SK-N-SH (cell line): Measurements from ENCODE around the gene ATP11C. TPM values are rescaled to one million over a fixed set of nuclear protein-coding genes. Genes with fewer than 3 reads are reported as not detected.

Experiments
- CTCF ChIA-PET: fragments of 300-600, 350-600 bp; formaldehyde crosslinking; extraction: SDS; loops from one replicate; lab custom pipeline; 2021; lab: Yijun Ruan, JAX
- POLR2A ChIA-PET: fragments of 350-600 bp; sonication (Branson Sonifier 250); formaldehyde crosslinking; extraction: SDS; loops from one replicate; lab custom pipeline; 2020; ENCODE audit warnings: antibody characterized with exemption, inconsistent platforms; lab: Yijun Ruan, JAX
- DNase-seq: peaks from one replicate; pipeline ENCODE4 v3.0.0; 2012
- H2AFZ ChIP-seq: fragments of 200-600 bp; sonication (generic); 2 replicates; pipeline ENCODE4 v1.8.1; 2016; ENCODE audit warnings: antibody characterized with exemption, mild to moderate bottlenecking, low read depth
- H3F3A ChIP-seq: fragments of 200-600 bp; sonication (generic); replicated peaks from 2 replicates; pipeline ENCODE3; 2016; ENCODE audit warnings: antibody characterized with exemption, mild to moderate bottlenecking; ENCODE audit not compliant: insufficient read depth
- H3K27ac ChIP-seq, 2 experiments: fragments of 200-500 bp in 1 of 2; fragments of 200-600 bp in 1 of 2; sonication (Bioruptor generic) in 1 of 2; sonication (generic), shearing (Covaris generic) in 1 of 2; 2 replicates each; pipeline versions ENCODE4 v1.5.1 to v1.6.1; 2014 to 2016; ENCODE audit warnings: low read depth in 2 of 2, inconsistent platforms in 1 of 2, low read length in 1 of 2, mild to moderate bottlenecking in 1 of 2, mixed read lengths in 1 of 2
- H3K27me3 ChIP-seq: fragments of 200-600 bp; sonication (generic), shearing (Covaris generic); 2 replicates; pipeline ENCODE4 v1.6.1; 2016; ENCODE audit warnings: mixed run types; ENCODE audit not compliant: insufficient read depth
- H3K36me3 ChIP-seq, 2 experiments: fragments of 200-500 bp in 1 of 2; fragments of 200-600 bp in 1 of 2; sonication (Bioruptor generic) in 1 of 2; sonication (generic) in 1 of 2; replicated peaks in 1 of 2; 2 replicates each; pipeline versions ENCODE3 to v1.5.1; 2014 to 2016; ENCODE audit warnings: low read length in 1 of 2, mild to moderate bottlenecking in 1 of 2; ENCODE audit not compliant: insufficient read depth in 2 of 2, control insufficient read depth in 1 of 2
- H3K4me1 ChIP-seq, 2 experiments: fragments of 200-500 bp in 1 of 2; fragments of 200-600 bp in 1 of 2; sonication (Bioruptor generic) in 1 of 2; sonication (generic), shearing (Covaris generic) in 1 of 2; 2 replicates each; pipeline versions ENCODE4 v1.5.1 to v1.6.1; 2014 to 2016; ENCODE audit warnings: low read depth in 1 of 2, low read length in 1 of 2, mixed run types in 1 of 2; ENCODE audit not compliant: insufficient read depth in 2 of 2, control insufficient read depth in 1 of 2
- H3K4me2 ChIP-seq: fragments of 200-600 bp; sonication (generic), shearing (Covaris generic); 2 replicates; pipeline ENCODE4 v1.6.1; 2017; ENCODE audit warnings: mixed run types
- H3K4me3 ChIP-seq, 2 experiments: fragments of 200-500 bp in 1 of 2; fragments of 200-600 bp in 1 of 2; sonication (Bioruptor generic) in 1 of 2; sonication (generic), shearing (Covaris generic) in 1 of 2; 2 replicates each; pipeline versions ENCODE4 v1.5.1 to v1.8.1; 2014 to 2016; ENCODE audit warnings: low read depth in 2 of 2, inconsistent platforms in 1 of 2, low read length in 1 of 2, mild to moderate bottlenecking in 1 of 2, mixed read lengths in 1 of 2, moderate library complexity in 1 of 2
- H3K79me2 ChIP-seq: fragments of 200-600 bp; sonication (generic); 2 replicates; pipeline ENCODE4 v1.8.1; 2017; ENCODE audit warnings: mild to moderate bottlenecking; ENCODE audit not compliant: insufficient read depth
- H3K9ac ChIP-seq: fragments of 200-600 bp; sonication (generic); 2 replicates; pipeline ENCODE4 v1.6.1; 2017; ENCODE audit warnings: mixed run types
- H3K9me2 ChIP-seq: fragments of 200-600 bp; sonication (generic); 2 replicates; pipeline ENCODE4 v1.6.1; 2017; ENCODE audit warnings: mixed run types
- H3K9me3 ChIP-seq: fragments of 200-600 bp; sonication (generic); 2 replicates; pipeline ENCODE4 v1.6.1; 2017; ENCODE audit warnings: mixed run types, mild to moderate bottlenecking, moderate library complexity
- H4K20me1 ChIP-seq: fragments of 200-600 bp; sonication (generic); 2 replicates; pipeline ENCODE4 v1.6.1; 2017; ENCODE audit warnings: mild to moderate bottlenecking, mixed run types; ENCODE audit not compliant: insufficient read depth
- ELF1 ChIP-seq: IDR thresholded peaks from 2 replicates; pipeline ENCODE4 v1.4.0; 2012
- EZH2phosphoT487 ChIP-seq: fragments of 200-600 bp; sonication (generic); IDR thresholded peaks from 2 replicates; pipeline ENCODE4 v1.6.1; 2017; ENCODE audit warnings: low read depth, mixed run types, mild to moderate bottlenecking, antibody characterized with exemption, moderate library complexity, borderline replicate concordance
- FOSL2 ChIP-seq: IDR thresholded peaks from 2 replicates; pipeline ENCODE4 v1.4.0; 2012; ENCODE audit warnings: low read depth, mild to moderate bottlenecking, moderate library complexity, borderline replicate concordance
- FOXM1 ChIP-seq: IDR thresholded peaks from 2 replicates; pipeline ENCODE4 v1.4.0; 2012; ENCODE audit warnings: low read depth, mild to moderate bottlenecking
- GABPA ChIP-seq: IDR thresholded peaks from 2 replicates; pipeline ENCODE4 v1.4.0; 2012; ENCODE audit warnings: low read depth, mild to moderate bottlenecking
- GATA2 ChIP-seq: sonication (generic); formaldehyde crosslinking; IDR thresholded peaks from 2 replicates; pipeline ENCODE4 v1.5.0; 2020; ENCODE audit warnings: mild to moderate bottlenecking, missing genetic modification reagents
- JUND ChIP-seq: IDR thresholded peaks from 2 replicates; pipeline ENCODE4 v1.4.0; 2012
- MEF2A ChIP-seq: IDR thresholded peaks from 2 replicates; pipeline ENCODE4 v1.4.0; 2012; ENCODE audit warnings: low read depth, borderline replicate concordance
- MXI1 ChIP-seq: IDR thresholded peaks from 2 replicates; pipeline ENCODE4 v1.6.1; 2012; ENCODE audit warnings: mild to moderate bottlenecking, low read depth, low read length, improper control_type of control experiment
- PBX3 ChIP-seq: IDR thresholded peaks from 2 replicates; pipeline ENCODE4; 2012
- POLR2AphosphoS5 ChIP-seq: IDR thresholded peaks from 2 replicates; pipeline ENCODE4 v1.6.1; 2012; ENCODE audit warnings: low read depth, low read length
- RCOR1 ChIP-seq: fragments of 150-350 bp; IDR thresholded peaks from 2 replicates; pipeline ENCODE4 v1.6.1; 2017; ENCODE audit warnings: antibody characterized with exemption, low read length
- RXRA ChIP-seq: IDR thresholded peaks from 2 replicates; pipeline ENCODE4 v1.4.0; 2012; ENCODE audit warnings: low read depth, mild to moderate bottlenecking, borderline replicate concordance
- TAF1 ChIP-seq: IDR thresholded peaks from 2 replicates; pipeline ENCODE4 v1.6.1; 2012; ENCODE audit warnings: low read depth, mild to moderate bottlenecking, low read length, moderate library complexity, borderline replicate concordance
- TCF12 ChIP-seq: IDR thresholded peaks from 2 replicates; pipeline ENCODE4 v1.4.0; 2012
- TEAD4 ChIP-seq: IDR thresholded peaks from 2 replicates; pipeline ENCODE4 v1.4.0; 2012; ENCODE audit warnings: mild to moderate bottlenecking, borderline replicate concordance; ENCODE audit not compliant: insufficient read depth
- YY1 ChIP-seq: IDR thresholded peaks from 2 replicates; pipeline ENCODE4 v1.4.0; 2012; ENCODE audit warnings: low read depth, mild to moderate bottlenecking
- ZBTB33 ChIP-seq: IDR thresholded peaks from 2 replicates; pipeline ENCODE4 v1.4.0; 2012; ENCODE audit warnings: low read depth, borderline replicate concordance
- WGBS: methylation state at CpG from one replicate; pipeline ENCODE4 v1.1.6; 2017; ENCODE audit warnings: low lambda C conversion rate; 5-methylcytosine and 5-hydroxymethylcytosine counted together
- polyA plus RNA-seq, 3 experiments: library from polyadenylated mRNA; depleted of rRNA; stranded (reverse); fragments of >200 nt; gene quantifications; 2 replicates each; pipeline ENCODE4 v1.2.3, GENCODE V29; 2012
- TF ChIP-seq, protein P1 (sequence below): fragments of 150-350 bp; IDR thresholded peaks from 2 replicates; pipeline ENCODE4 v1.6.1; 2016; ENCODE audit warnings: mild to moderate bottlenecking, low read depth, low read length

ATP11C gene
- polyA plus RNA-seq, 1 of the 3 experiments (the other 2 are of a cell fraction): 18.5 TPM

GRCh38 chrX:139930916-139931645, 1.8 kb downstream of the ATP11C start (continued):
- TF ChIP-seq ZBTB33 (no peak), RCOR1 (no peak), JUND (no peak), GATA2 (CRISPR knock-in tag) (no peak), RXRA (no peak), MEF2A (no peak), POLR2AphosphoS5 (no peak)

DNA sequence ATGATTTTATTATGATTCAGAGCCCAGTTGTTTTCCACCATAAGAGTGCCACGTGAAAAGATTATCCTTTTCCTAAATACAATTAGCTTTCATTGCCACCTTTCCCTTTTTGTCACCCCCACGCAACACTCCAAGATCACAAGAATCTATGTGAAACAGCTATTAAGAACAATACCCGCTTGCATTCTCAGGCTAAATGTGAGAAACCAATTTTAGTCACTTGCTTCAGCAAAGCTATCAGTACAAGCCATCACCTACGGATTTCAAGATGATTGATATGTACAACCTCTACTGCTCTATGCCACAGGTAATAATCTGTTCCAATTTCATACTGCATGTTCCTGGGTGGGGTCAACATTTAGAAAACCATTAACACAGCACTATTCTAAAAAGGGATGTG, 2.5 kb downstream of the ATP11C start:
- CTCF ChIA-PET: interaction anchor here (0.7 kb wide), 1 partner anchor 100 kb away, joined by 3 read pairs; no protein-coding TSS in a partner anchor
- Histone ChIP-seq H3F3A (peaks cover 6% of the 10 kb centered on the region), H3K9me2 (no peaks in the 10 kb centered on the region), H4K20me1 (peaks cover 41% of the 10 kb centered on the region), H3K9ac (peak overlapping the region; percentile 74; the same call in 1 of the 2 replicates), H3K27ac (no peak overlapping the region), H3K79me2 (peaks cover 65% of the 10 kb centered on the region), H3K4me1 (peaks cover 0 to 7% of the 10 kb centered on the region in 2 experiments; a peak in 2 of 4 replicates), H3K36me3 (no peaks in the 10 kb centered on the region), H3K9me3 (no peaks in the 10 kb centered on the region), H3K4me3 (peak overlapping the region; percentile 59 to 65; a peak in 3 of 4 replicates), H2AFZ (no peak overlapping the region), H3K4me2 (peak overlapping the region; percentile 61), H3K27me3 (no peaks in the 10 kb centered on the region)
- POLR2A ChIA-PET: no interaction called here
- 31% methylated on average over 4 of the region's 4 CpGs for WGBS
- TF ChIP-seq, protein P1, sequence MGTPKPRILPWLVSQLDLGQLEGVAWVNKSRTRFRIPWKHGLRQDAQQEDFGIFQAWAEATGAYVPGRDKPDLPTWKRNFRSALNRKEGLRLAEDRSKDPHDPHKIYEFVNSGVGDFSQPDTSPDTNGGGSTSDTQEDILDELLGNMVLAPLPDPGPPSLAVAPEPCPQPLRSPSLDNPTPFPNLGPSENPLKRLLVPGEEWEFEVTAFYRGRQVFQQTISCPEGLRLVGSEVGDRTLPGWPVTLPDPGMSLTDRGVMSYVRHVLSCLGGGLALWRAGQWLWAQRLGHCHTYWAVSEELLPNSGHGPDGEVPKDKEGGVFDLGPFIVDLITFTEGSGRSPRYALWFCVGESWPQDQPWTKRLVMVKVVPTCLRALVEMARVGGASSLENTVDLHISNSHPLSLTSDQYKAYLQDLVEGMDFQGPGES: no peak
- TF ChIP-seq YY1 (no peak), GABPA (no peak), EZH2phosphoT487 (no peak), FOSL2 (no peak), TCF12 (no peak), ELF1 (no peak), TEAD4 (no peak), MXI1 (no peak), ZBTB33 (no peak), PBX3 (no peak), FOXM1 (no peak), TAF1 (no peak)
- DNase-seq: no peak
